Muscle of arm (tissue), 12 donors: ENCODE measurements around the gene TNS3. TPM values are rescaled to one million over a fixed set of nuclear protein-coding genes. Genes with fewer than 3 reads are reported as not detected.

Experiments
- DNase-seq: peaks from one replicate; pipeline ENCODE4 v3.0.0-alpha.2; 2013
- polyA plus RNA-seq, 12 donors: library from polyadenylated mRNA; unstranded; fragments of 120-200 nt; gene quantifications; one replicate each; pipeline ENCODE4 v1.2.1, GENCODE V29; 2013; ENCODE audit not compliant: insufficient read length in 12 of 12

TNS3 gene
- polyA plus RNA-seq, 12 donors, result 20.0 to 58.4 (median 27.5) TPM; not detected in 1

DNA sequence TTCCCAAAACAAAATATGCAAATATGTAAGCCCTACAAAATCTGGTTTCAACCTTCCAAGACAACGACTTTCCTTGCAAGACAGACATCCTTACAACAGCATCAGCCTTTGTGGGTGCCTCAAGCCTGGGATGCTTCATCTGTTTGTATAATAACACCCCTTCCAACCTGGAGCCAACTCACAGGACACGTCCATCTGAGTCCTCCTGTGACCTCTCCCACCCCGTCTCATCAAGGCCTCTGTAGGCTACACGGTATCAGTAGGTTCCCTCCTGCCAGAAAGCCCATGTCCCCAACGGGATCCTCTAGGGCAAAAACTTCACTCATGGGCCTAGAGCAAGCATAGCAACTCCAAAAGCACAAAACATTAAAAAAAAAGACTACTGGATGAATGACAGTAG lies 173.2 kb downstream of the TNS3 start:
- DNase-seq, result no peak

DNA sequence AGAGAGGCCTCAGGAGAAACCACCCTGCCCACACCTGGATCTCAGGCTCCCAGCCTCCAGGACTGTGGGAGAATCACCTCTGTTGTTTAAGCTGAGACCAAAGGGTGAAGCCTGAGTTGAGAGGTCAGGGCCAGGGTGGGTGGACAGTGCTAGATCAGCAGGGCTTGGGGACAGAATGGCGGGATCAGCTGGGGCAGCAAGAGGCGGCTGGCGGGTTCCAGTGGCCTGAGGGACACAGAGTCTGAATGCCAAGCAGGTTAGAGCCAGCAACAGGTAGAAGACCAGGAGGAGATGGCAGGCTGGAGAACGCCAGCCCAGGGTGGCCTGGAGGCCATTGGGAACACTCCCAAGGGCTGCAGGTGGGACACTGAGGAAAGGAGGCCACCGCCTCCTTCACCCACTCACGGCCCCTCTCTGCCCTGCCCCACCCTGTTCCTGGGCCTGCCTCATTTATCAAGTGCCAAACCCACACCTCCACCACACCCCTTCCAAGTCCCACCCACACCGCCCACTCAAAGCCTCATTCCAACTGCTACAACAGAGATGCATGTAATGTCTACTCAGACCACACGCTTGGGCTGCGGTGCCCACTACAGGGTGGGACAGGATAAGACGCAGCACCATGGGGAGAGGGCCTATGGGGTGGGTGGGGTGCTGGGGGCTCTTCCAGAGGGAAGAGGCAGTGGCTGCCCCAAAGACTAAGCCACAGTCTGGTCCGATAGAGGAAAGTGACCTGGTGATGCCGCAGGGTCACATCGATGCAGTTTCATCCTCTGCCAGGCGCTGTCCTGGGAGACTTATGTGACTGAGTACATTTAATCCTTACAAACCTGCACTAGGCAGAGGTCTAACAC lies 173.9 kb downstream of the TNS3 start:
- no peak for DNase-seq

DNA sequence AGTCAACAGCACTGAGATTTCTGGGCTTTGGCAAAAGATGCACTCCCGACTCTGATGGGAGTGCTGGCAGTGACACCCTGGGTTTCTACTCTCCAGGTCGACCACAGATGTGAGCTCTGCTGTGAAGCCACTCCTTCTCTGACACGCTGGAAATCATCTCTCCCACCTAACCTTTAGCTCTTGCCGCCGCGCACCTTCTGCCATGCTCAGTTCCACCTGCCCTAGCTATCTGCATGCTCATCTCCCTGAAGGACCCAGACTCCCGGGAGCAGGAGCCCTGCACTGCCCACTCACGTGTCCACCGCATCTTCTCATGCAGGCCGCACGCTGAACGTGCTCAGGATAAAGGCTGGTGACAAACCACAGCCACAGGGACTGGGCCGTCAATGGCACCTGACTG lies 174.8 kb downstream of the TNS3 start:
- no peak for DNase-seq

DNA sequence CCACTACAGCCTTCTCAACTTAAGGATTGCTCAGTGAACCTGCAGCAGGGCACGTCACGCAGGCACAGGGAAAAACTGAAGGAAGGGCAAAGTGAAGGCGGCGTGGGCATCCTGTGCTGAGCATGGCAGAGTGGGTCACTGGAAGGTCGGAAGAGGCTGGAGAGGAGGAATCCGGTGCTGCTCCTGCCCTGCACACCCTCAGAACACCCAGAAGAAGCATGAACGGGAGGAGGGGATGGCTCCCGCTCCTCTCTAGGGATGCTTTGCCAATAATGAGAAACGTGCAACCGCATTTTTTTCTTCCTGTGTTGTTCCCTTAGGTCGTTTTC lies 175.1 kb downstream of the TNS3 start:
- no peak for DNase-seq

DNA sequence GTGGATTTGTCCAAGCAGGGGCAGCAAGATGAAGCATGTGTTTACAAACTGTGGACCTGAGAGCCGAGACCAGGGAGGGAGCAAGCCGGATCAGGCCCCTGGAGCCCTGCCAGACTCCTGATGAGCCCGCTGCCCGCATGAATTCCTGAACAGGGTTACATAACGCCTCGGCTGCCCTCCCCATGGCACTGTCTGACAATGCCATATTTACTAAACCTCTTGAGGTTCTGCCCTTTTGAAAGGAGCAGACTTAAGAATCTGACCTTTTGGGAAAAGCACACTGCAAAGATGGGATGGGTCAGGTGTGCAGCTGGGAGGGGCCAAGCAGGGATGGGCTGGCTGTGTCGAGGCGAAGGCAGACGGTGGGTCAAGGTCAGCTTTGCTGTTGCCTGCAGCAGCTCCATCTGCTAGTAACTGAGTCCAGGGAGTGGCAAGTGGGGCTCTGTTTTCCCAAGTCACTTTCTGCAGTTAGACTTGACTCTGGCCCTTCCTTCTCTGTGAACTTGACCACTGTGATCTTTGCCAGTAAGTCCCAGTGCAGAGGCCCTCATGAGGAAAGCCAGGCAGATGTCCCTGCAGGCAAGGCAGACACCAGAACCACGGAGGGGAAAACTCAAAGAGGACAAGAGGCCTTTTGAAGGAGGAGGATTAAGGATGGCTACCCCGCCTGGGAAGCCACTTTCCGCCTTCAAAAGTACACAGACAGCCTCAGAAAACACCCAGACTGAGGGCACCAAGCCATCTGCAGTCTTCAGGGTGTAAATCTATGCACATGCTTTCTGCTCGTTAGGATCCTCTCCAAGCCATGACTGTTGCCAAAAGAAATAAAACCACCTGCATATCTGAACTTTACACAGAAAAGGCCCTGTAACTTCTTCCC lies 175.8 kb downstream of the TNS3 start:
- peak; percentile 48 for DNase-seq

DNA sequence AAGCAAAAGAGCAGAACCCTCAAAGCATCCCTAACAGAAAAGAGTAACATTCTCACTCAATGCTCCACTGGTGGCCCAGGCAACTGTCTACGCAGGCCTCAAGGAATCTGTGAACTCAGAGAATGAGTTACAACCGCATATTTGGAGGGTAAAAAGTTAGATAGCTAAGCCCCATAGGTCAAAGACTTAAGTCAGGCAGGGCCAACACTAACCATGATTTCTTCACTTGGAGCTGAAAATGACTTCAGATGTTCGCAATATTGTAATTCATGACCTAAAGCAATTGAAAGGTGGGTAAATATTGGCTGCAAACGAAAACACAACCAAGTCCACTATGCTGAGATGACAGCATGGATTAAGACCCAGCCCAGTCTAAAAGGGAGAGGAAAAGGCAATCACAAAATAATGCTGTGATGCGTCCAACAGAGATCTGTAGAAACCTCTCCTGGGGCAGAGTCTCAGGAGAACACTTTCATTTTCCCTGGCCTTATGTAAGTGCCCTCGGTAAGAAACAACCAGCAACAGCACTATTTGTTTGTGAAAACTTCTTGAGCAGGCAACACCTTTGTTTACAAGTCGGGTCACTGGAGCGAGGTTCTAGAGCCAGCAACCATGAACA lies 176.5 kb downstream of the TNS3 start:
- DNase-seq, result no peak

DNA sequence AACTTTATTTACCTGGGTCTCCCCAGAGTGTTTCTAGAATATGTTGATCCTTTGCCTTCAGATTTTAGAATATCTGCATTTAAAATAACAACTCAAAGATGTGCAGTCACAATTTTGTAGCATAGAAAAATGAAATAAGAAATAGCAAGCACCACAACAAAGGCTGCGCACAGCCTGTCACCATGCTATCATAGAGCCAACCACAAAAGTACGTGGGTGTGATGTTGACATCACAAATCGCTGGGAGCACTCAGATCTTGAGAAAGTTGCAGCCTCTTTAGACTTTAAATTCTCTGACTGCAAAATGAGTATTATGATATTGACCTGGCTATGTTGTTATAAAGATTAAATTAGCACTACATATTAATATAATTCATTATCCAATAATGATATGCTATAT lies 177.9 kb downstream of the TNS3 start:
- DNase-seq, result no peak

DNA sequence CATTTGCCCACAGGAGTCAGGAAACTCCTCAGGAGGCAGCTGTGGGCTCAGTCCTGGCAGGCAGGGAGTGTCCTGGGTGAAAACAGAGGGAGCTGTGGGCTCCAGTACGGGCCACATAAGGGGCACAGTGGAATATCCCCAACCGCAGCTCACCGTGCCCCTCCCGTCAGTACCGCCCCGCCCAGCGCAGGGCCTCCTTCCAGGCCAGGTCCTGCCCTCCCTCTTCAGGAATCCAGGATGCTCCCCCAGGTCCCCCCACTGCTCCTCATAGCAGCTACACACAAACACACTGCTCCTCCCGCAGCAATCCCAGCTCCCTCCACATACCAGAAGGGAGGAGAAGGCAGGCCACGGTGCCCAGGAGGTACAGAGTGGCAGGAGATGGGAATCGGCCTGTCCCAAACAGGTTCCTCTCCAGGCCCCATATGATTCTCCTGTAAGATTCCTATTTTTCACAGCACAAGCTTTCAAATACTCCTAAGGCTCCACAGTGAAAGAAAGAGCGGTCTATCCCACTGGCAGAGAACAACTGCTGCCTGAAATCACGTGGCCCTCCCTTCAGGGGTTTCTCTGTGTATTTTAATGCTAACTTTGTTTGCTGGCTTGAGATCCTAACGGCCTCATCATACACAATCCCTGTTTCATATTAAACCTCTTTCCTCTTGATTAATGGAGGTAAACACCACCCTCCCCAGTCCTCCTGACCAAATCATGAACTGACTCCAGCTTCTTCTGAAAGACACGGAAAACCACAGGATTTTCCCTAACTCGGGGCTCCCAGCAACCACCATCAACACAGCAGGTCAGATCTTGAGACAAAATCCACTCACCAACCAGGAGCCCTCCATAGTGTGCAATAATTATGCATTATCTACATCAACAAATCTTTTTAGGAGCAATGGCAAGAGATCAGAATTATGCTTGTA lies 178.7 kb downstream of the TNS3 start:
- peak; percentile 50 for DNase-seq

DNA sequence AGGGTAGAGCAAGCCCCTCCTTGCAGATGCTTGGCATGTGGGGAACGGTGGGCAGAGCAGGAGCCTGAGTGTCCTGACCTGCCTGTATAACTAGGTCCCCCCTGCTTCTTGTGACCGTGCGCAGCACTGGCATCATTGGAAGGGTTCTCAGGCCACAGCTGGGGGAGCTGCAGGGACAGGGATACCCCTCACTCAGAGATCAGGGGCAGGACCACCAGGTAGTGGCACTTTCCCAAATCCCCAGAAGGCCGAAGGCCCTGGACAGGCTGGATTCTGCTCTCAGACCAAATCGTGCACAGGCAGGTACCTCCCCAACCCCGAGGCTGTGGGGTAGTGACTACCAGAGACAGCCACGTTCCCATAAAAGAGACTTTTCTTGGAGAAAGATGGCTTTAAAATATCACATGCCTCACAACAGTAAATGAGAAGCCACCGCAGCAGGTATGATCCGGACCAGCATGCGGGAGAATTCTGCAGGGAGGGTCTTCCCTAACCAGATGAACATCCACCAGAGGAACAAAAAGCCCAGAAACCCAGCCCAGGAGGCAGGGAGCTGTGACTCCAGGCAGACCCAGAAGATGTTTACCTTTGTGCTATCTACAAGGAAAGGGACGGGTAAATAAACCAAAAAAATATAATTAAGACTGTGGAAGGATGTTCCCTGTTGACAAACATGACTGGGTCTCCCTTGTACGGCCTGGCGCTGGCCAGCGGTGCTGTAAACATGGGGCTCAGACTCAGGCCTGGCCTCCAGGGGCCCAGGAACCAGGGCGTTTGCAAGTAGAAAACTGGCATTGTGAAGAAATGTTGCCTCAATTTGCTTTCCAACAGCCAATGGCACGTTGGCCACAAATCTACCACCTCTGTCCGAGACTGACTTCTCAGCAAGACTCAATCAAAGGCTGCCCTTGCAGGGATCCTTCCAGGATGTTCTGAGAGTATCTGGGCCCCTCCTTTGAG lies 180.0 kb downstream of the TNS3 start:
- DNase-seq, result no peak

DNA sequence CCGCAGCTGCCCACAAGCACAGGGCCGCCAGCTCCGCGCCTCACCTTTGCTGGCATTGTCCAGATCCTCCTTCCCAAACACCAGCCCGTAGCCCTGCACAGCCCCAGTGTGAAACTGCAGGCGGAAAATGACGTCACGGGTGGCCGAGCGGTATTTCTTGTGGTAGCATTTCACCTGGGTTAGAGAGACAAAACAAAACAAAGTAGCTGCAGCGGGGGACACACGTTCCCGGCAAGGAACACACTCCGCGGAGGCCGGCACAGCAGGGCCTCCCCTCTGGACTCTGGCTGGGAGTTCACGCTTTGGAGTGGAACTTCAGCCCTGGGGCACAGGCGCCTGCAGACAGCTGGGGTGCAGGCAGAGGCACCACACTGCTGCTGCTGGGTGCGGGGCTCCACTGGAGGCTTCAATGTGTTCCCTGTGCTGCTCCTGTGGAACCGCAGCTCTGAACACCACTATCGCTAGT lies 181.1 kb downstream of the TNS3 start:
- DNase-seq, result no peak

DNA sequence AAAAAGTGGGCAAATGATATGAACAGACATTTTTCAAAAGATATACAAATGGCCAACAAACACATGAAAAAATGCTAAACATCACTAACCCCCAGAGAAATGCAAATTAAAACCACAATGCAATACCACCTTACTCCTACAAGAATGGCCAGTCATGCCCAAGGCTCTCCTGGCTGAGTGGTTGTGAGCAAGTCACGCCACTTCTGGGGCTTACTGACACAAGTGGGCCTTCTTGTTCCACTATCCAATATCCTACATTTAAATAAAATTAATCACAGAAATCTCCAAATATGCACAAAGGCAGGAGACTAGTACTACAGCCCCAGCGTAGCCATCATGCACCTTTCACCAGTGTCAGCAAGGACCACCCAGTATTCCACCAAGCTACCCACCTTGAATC lies 181.9 kb downstream of the TNS3 start:
- no peak for DNase-seq

DNA sequence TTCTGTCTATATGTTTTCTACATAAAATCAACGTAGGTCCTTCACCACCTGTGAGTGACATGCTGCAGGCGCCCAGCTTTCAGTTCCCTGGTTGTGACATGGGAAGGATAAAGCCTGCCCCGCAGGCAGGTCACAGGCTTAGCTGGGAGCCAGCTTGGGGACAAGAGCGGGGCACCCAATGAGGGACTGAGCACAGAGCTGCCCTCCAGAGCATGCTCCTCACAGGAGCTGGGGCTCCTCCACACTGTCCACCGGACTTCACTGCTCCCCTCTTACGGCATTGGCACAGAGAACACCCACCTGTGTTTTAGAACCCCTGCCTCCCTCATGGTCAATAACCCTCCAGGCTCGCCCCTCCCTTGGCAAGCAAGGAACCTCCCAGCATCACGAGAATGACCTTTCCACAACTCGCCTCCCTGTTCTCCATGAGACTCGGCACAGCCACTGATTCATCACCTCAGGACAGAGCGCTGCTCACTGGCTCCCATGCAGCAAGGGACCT lies 187.1 kb downstream of the TNS3 start:
- no peak for DNase-seq

DNA sequence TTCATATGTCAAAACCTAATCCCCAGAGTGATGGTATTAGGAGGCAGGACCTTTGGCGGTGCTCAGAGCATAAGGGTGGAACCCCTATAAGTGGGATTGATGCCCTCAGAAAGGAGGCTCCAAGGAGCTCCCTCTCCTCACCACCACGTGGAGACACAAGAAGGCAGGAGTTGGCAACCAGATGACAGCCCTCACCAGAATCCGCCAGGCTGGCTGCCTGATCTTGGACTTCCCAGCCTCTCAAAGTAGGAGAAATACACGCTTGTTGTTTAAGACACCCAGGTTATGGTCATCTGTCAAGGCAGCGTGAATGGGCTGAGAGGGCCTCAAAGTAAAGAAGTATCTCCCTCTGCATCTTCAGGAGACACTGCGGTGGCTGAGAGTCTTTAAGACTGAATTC lies 187.7 kb downstream of the TNS3 start:
- no peak for DNase-seq

DNA sequence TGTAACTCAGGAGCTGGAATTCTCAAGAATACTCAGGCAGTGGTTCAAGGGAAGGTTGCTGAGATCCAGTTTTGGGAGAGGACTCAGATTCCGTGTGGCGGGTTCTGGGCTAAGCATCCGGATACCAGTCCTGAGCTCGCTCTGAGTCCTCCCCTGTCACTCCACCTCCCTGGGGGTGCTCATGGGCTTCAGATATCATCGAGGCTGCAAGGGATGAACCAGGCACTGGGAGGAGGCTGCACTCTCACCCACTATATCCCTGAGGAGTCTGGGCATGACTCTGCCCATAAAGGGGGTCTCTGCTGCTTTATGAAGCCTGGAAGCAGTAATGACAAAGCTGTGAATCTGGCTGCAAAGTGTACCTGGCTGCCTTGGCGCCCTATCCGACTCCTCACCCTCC lies 188.5 kb downstream of the TNS3 start:
- DNase-seq, result no peak

DNA sequence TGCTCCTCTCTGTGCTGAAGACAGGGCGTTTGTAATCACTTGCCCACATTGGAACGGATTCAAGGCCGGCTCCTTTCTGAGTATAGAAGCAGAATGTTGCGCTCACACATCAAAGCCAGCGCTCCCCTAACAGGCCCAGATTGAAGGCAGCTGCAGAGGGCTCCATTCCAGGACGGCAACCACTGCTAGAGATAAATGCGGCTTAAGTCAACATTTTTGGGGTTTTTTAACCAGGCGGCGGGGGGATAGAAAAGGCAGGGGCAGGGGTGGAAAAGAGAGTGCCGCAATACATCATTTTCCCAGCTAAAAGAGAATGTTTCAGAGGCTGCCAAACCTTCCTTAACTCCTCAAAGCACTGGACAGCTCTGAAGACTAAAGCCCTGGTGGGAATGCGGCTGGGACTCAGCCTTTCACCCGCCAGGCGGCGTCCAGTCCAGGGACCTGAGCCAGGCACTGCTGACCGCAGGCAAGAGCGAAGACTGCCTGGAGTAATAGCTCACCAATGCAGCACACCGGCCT lies 189.6 kb downstream of the TNS3 start:
- DNase-seq, result peak; percentile 63

DNA sequence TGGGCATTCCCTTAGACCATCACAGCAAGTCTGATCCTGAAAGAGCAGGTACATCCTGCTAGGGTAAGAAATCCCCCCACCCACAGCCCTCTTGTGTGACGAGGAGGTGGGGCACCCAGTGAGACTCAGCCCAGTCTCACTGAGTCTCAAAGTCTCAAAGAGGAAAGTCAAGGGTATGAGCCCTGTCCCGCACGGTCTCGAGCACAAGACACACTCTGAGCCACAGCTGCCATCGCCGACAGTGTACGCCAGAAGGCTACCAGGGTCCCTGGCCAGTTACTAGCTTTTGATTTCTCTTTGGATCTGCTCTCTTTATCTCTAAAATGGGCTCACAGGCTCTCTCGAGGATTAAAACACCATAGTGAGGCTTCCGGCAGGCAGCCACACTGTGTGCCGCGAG lies 190.2 kb downstream of the TNS3 start:
- no peak for DNase-seq

DNA sequence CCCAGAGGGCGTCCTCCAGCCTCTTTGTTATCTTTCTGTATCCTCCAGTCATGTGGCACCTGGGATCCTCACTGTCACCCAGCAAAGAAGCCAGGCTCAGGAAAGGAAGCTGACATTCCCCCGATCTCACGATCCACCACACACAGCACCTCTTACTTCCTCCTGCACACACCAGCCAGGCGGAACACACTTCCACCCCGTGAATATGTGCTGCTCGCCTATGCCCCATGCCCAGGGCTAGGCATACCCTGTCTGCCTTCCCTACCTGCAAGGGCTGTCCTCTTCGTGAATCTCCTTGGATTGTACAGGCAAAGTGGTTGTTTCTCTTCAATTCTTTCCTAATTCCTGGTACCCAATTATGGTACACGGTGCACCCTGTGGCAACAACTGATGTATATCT lies 191.0 kb downstream of the TNS3 start:
- no peak for DNase-seq

DNA sequence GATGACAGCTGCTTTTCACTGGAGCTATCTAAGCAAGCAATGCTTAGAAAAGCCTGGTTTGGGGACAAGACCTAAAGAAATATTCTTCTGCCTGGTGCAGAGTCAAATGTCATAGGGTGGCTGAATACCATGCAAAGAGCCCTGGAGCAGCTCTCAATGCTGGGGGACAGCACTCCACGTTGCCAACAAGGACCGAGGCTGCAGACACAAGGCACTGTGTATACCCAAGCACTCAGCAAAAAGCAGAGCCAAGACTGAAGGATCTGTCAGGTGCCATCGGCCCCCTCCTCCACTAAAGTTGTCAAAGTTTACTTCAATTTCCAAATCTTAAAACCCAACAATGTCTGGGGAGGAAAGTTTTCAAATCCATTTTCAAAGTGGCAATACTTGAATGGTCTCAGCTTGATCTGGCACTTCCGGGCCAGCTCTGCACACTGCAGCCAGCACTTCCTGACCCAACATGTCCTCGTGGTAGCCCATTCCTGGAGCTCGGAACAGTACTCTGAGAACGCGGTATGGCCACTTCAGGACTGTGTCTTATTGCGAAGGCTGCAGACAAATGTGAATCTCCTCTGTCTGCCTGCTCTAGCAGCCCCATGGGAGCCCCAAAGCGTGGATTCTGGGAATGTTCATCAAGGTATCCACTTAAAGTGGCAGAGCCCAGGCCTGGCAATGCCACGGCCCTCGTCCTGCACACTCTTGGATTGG lies 191.8 kb downstream of the TNS3 start:
- DNase-seq, result no peak
